T-cell (primary cell): Measurements from ENCODE around the gene C20orf204. TPM values are rescaled to one million over a fixed set of nuclear protein-coding genes. Genes with fewer than 3 reads are reported as not detected.

ENCODE experiments used
- ATAC-seq, 4 experiments: fragments of 200-7000 bp in 3 of 4; fragments of 150-1000 bp in 1 of 4; cut with Tn5 transposase; replicated peaks in 1 of 4; 1 replicate in 3 of 4; 2 replicates in 1 of 4; pipeline ENCODE4 v1.10.0; 2021; ENCODE audit warnings: moderate library complexity in 3 of 4, mild to moderate bottlenecking in 2 of 4, moderate number of reproducible peaks in 1 of 4
- CTCF ChIA-PET, 2 donors: fragments of 300-600 bp; sonication (Branson Sonifier 250); formaldehyde crosslinking; loops; one replicate each; lab custom pipeline; 2022; ENCODE audit warnings: antibody characterized with exemption in 2 of 2; lab: Charles Lee
- POLR2A ChIA-PET, 2 donors: fragments of 300-600 bp; sonication (Branson Sonifier 250); formaldehyde crosslinking; loops; one replicate each; lab custom pipeline; 2022; ENCODE audit warnings: antibody characterized with exemption in 2 of 2; lab: Charles Lee
- DNase-seq, 35 experiments: peaks; one replicate each; pipeline versions ENCODE4 v3.0.0 to v3.0.0-alpha.2; 2013 to 2023
- H3K27ac ChIP-seq: one replicate; pipeline ENCODE4 v1.5.1; 2013; ENCODE audit warnings: low read length
- H3K27me3 ChIP-seq, 2 experiments: replicated peaks in 1 of 2; 1 replicate in 1 of 2; 2 replicates in 1 of 2; pipeline versions ENCODE4 v1.6.1 to v1.7.0; 2013; ENCODE audit warnings: low read length in 1 of 2, mixed read lengths in 1 of 2; ENCODE audit not compliant: control insufficient read depth in 2 of 2, insufficient read depth in 2 of 2; ENCODE audit errors: extremely low read depth in 1 of 2
- H3K36me3 ChIP-seq, 2 donors: 1 replicate in 1 of 2; 2 replicates in 1 of 2; pipeline versions ENCODE4 v1.6.1 to v1.7.0; 2013; ENCODE audit warnings: low read length in 1 of 2; ENCODE audit not compliant: control insufficient read depth in 2 of 2, insufficient read depth in 1 of 2; ENCODE audit errors: extremely low read depth in 1 of 2
- H3K4me1 ChIP-seq, 2 experiments: 1 replicate in 1 of 2; 2 replicates in 1 of 2; pipeline versions ENCODE4 v1.6.1 to v1.7.0; 2013; ENCODE audit warnings: low read length in 2 of 2, mixed read lengths in 1 of 2; ENCODE audit not compliant: insufficient read depth in 2 of 2, control insufficient read depth in 1 of 2; ENCODE audit errors: extremely low read depth in 1 of 2
- H3K4me3 ChIP-seq, 2 donors: 1 replicate in 1 of 2; 2 replicates in 1 of 2; pipeline versions ENCODE4 v1.5.1 to v1.7.0; 2013; ENCODE audit warnings: mild to moderate bottlenecking in 2 of 2, low read length in 1 of 2, moderate library complexity in 1 of 2; ENCODE audit not compliant: control insufficient read depth in 1 of 2; ENCODE audit errors: extremely low read depth in 1 of 2
- H3K9me3 ChIP-seq: 2 replicates; pipeline ENCODE4 v1.7.0; 2013
- H3K27ac Mint-ChIP-seq, 2 donors: one replicate each; pipeline ENCODE4 v1.8.0; 2020 to 2021; ENCODE audit warnings: mild to moderate bottlenecking in 2 of 2, mixed read lengths in 2 of 2
- H3K27me3 Mint-ChIP-seq, 2 donors: one replicate each; pipeline ENCODE4 v1.8.0; 2021 to 2022; ENCODE audit warnings: mixed read lengths in 2 of 2
- H3K36me3 Mint-ChIP-seq: one replicate; pipeline ENCODE4 v1.8.0; 2021; ENCODE audit warnings: mixed read lengths
- H3K4me1 Mint-ChIP-seq, 3 donors: one replicate each; pipeline ENCODE4 v1.8.0; 2020 to 2022; ENCODE audit warnings: mixed read lengths in 3 of 3, mild to moderate bottlenecking in 1 of 3
- H3K4me3 Mint-ChIP-seq, 3 donors: one replicate each; pipeline ENCODE4 v1.8.0; 2020 to 2022; ENCODE audit warnings: mild to moderate bottlenecking in 3 of 3, mixed read lengths in 3 of 3, moderate library complexity in 3 of 3
- H3K9me3 Mint-ChIP-seq, 3 donors: one replicate each; pipeline ENCODE4 v1.8.0; 2020 to 2022; ENCODE audit warnings: mixed read lengths in 3 of 3
- WGBS: methylation state at CpG from one replicate; pipeline ENCODE4 v1.1.5; 2013; ENCODE audit warnings: missing lambda C conversion rate; ENCODE audit not compliant: insufficient coverage; 5-methylcytosine and 5-hydroxymethylcytosine counted together
- total RNA-seq, 35 experiments: library from RNA in 6 of 35; stranded (reverse) in 6 of 35; fragments of 120-200 nt in 1 of 35; gene quantifications; one replicate each; pipeline versions ENCODE4 v1.2.1 to v1.2.4 and lab custom pipeline; 2013 to 2026

Gene C20orf204
- total RNA-seq, 5 donors from 2014 or later (not counting 1 experiment from before 2014, with no cell fraction given) = 4.5 to 20.8 (median 9.5) TPM

- Mint-ChIP-seq H3K27ac (peak overlapping the region in 1 of 2 donors; percentile 98), H3K9me3 (no peaks in the 10 kb centered on the region), H3K4me3 (no peak overlapping the region), H3K4me1 (peaks cover 34 to 48% (median 38%) of the 10 kb centered on the region in 3 donors), H3K36me3 (peaks cover 29% of the 10 kb centered on the region), H3K27me3 (no peaks in the 10 kb centered on the region)
- DNase-seq = no peak
- Histone ChIP-seq H3K4me1 (peaks cover 0 to 44% of the 10 kb centered on the region in 2 experiments), H3K27ac (no peak overlapping the region), H3K36me3 (peaks cover 41 to 50% of the 10 kb centered on the region in 2 donors), H3K4me3 (no peak overlapping the region), H3K27me3 (peaks cover 0 to 7% of the 10 kb centered on the region in 2 experiments), H3K9me3 (no peaks in the 10 kb centered on the region)
- ChIA-PET CTCF (no interaction called here), POLR2A (no interaction called here)
- ATAC-seq = no peak
- WGBS = 97% methylated on average over 28 of the region's 31 CpGs
These were observed 3.0 kb upstream of the C20orf204 start for GRCh38 chr20:64032706-64033624.

DNA sequence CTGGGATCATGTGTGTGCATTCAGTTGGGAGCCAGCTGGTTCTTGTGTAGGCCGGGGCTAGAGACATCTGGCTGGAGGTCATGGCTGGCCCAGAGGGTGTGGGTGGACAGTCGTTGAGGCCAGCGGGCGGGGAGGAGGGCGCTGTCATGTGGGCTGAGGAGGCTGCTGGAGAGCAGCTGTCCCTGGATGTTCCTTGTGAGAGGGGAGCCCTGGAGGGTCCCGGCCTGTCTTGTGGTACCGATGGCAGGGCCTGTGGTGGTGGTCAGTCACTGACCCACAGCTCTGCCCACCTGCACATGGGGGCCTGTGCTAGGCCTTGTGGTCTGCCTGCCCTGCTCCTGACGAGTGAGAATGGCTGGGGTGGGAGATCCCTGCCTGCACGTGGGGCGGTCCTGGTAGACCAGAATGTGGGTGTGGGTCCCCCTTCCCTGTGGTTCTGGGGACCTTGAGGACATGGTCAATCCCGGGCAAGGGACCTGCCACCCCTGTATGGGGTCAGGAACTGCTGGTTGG, 1.9 kb upstream of the C20orf204 start:
- peaks cover 0 to 7% of the 10 kb centered on the region in 2 experiments for H3K27me3 ChIP-seq
- H3K27ac ChIP-seq = peak overlapping the region; percentile 74
- ATAC-seq (no peak), DNase-seq (no peak)
- H3K4me3 ChIP-seq = no peak overlapping the region
- peaks cover 22% of the 10 kb centered on the region for H3K36me3 Mint-ChIP-seq
- 94% methylated on average over 9 of the region's 11 CpGs for WGBS
- ChIA-PET POLR2A (no interaction called here), CTCF (no interaction called here)
- no peaks in the 10 kb centered on the region for H3K9me3 Mint-ChIP-seq
- peak overlapping the region in 1 of 3 donors; percentile 66 for H3K4me3 Mint-ChIP-seq
- peaks cover 35 to 40% of the 10 kb centered on the region in 2 donors for H3K36me3 ChIP-seq
- no peaks in the 10 kb centered on the region for H3K27me3 Mint-ChIP-seq
- peak overlapping the region; percentile 71 to 98 for H3K27ac Mint-ChIP-seq
- H3K9me3 ChIP-seq = no peaks in the 10 kb centered on the region
- peaks cover 34 to 48% (median 38%) of the 10 kb centered on the region in 3 donors for H3K4me1 Mint-ChIP-seq
- H3K4me1 ChIP-seq = peaks cover 0 to 52% of the 10 kb centered on the region in 2 experiments

GRCh38 chr20:64035066-64035932, 683 bp upstream of the C20orf204 start:
- POLR2A ChIA-PET = interaction anchor here in 1 of 2 donors (0.7 kb wide), 1 partner anchor 35 kb away, joined by 3 read pairs; no protein-coding TSS in a partner anchor
- Histone ChIP-seq H3K4me3 (no peak overlapping the region), H3K4me1 (peaks cover 8 to 65% of the 10 kb centered on the region in 2 experiments), H3K36me3 (peaks cover 25 to 27% of the 10 kb centered on the region in 2 donors), H3K9me3 (no peaks in the 10 kb centered on the region), H3K27me3 (peaks cover 0 to 12% of the 10 kb centered on the region in 2 experiments), H3K27ac (peak overlapping the region; percentile 74)
- WGBS = 42% methylated on average over 7 of the region's 17 CpGs
- Mint-ChIP-seq H3K4me1 (peaks cover 45 to 58% (median 48%) of the 10 kb centered on the region in 3 donors), H3K27me3 (no peaks in the 10 kb centered on the region), H3K9me3 (no peaks in the 10 kb centered on the region), H3K27ac (peak overlapping the region; percentile 89 to 98), H3K36me3 (peaks cover 17% of the 10 kb centered on the region), H3K4me3 (peak overlapping the region; percentile 57 to 76 (median 66))
- ATAC-seq (peak; percentile 3 to 58 (median 20)), DNase-seq (peak in 10 of 35 experiments; percentile 15 to 63 (median 28))
- CTCF ChIA-PET = no interaction called here

DNA sequence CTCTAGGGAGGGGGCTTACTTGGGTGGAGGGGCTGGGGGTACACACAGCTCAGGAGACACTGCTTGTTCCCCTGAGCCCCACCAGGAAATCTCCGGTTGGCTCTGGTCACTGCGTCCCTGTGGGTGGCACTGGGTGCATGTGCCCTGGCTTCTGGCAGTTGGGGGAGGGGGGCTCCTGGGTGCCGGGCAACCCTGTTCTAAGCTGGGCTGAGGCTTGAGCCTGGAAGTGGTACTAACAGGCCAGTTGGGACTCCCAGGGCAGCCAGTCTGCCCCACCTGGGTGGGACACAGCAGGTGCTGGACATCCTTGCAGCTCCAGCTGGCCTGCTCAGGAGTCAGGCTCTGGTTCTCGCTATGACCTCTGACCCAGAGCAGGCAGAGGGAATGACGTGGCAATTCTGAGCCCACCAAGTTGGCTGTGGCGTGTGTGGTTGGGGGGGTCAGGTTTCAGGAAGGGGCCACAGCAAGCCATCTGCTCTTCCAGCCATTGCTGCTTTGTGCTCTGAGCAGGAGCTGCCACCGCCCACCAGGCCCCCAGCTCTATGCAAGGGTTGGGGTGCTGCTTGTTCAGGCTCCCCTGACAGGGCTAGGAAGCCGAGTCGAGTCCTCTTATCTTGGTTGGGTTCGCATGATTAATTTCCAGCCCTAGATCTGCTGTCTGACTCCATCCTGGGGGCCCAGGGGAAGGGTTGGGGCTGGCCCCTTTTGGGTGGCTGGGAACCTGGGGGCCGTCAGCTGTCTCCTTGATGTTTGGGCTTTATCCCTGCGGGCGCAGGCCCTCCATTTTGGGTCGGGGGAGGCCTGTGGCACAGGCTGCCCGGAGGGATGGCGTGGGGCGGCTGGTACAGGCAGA, 590 bp downstream of the C20orf204 start:
- H3K4me3 ChIP-seq = no peak overlapping the region
- Mint-ChIP-seq H3K27ac (peak overlapping the region; percentile 68 to 87), H3K4me3 (peak overlapping the region in 2 of 3 donors; percentile 4 to 79), H3K36me3 (peaks cover 8% of the 10 kb centered on the region), H3K27me3 (no peaks in the 10 kb centered on the region), H3K4me1 (peaks cover 54 to 71% (median 58%) of the 10 kb centered on the region in 3 donors), H3K9me3 (no peaks in the 10 kb centered on the region)
- WGBS = 75% methylated on average over 8 of the region's 17 CpGs
- H3K36me3 ChIP-seq = peaks cover 14 to 18% of the 10 kb centered on the region in 2 donors
- DNase-seq (no peak), ATAC-seq (no peak)
- peaks cover 12 to 78% of the 10 kb centered on the region in 2 experiments for H3K4me1 ChIP-seq
- ChIA-PET CTCF (interaction anchor here in 1 of 2 donors (0.6 kb wide), 1 partner anchor 498 kb away, joined by 5 read pairs; no protein-coding TSS in a partner anchor), POLR2A (no interaction called here)
- H3K9me3 ChIP-seq = no peaks in the 10 kb centered on the region
- H3K27ac ChIP-seq = peak overlapping the region; percentile 74
- H3K27me3 ChIP-seq = peaks cover 0 to 21% of the 10 kb centered on the region in 2 experiments

DNA sequence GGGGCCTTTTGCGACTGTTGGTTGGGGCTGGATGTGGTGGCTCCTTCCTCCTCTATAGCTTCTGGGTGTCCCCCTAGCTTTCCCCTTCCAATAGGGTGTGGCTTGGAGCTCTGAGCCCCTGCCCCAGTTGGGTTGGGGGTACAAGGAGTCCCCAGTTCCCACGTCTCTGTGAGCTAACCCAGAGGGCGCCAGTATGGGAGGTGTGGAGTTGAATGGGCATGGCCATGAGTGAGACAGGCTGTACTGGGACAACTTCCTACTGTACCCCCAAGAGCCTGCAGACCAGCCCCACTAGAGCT, 1.2 kb downstream of the C20orf204 start:
- Mint-ChIP-seq H3K9me3 (no peaks in the 10 kb centered on the region), H3K27ac (peak overlapping the region in 1 of 2 donors; percentile 87), H3K36me3 (peaks cover 6% of the 10 kb centered on the region), H3K27me3 (no peaks in the 10 kb centered on the region), H3K4me3 (peak overlapping the region; percentile 43 to 79 (median 68)), H3K4me1 (peaks cover 54 to 73% (median 59%) of the 10 kb centered on the region in 3 donors)
- POLR2A ChIA-PET = no interaction called here
- H3K4me1 ChIP-seq = peaks cover 18 to 83% of the 10 kb centered on the region in 2 experiments
- H3K27ac ChIP-seq = no peak overlapping the region
- H3K27me3 ChIP-seq = peaks cover 0 to 27% of the 10 kb centered on the region in 2 experiments
- ATAC-seq (no peak), DNase-seq (no peak)
- no peaks in the 10 kb centered on the region for H3K9me3 ChIP-seq
- no peak overlapping the region for H3K4me3 ChIP-seq
- CTCF ChIA-PET = interaction anchor here (0.5 to 0.6 kb wide), 2 partner anchors 398 to 499 kb away, joined by 4 to 5 read pairs; no protein-coding TSS in a partner anchor
- no CpG with 5 or more reads among the region's 3 CpGs for WGBS
- peaks cover 8 to 12% of the 10 kb centered on the region in 2 donors for H3K36me3 ChIP-seq
